Measurements from ENCODE around the gene SLC23A3.

SLC23A3 gene

DNA sequence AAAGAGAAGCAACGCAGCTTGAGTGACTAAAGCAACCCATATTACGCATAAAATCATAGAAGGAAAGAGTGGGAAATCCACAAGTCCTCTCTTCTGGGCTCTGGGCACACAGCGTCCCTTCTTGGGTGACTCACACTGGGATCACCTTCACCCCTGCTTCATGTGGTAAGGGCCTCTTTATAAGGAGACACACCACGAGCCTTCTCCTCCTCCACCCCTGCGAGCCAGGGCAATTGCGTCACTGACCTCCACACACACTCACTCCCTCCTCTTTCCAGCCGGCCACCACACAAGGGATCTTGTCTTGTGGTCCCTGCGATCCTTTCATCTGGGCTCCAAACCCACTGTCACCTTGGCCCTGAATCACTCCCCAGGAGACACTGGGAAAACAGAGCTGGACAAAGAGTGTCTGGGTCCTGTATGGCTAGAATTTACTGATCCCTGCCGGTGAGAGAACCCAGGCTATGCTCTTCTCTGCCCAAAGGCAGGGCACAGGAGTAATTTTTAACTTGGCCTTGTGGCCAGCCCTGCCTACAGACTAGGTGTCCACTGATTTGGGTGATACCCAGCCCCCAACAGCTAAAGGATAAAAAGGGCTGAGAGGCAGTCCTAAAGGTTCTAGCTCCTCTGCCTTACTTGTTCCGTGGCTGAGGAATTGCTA is 44.5 kb downstream of the SLC23A3 start:
- Histone ChIP-seq H3K4me2 (ENCODE audit: low read depth, low read length, poor library complexity, severe bottlenecking) (no peak overlapping the region), H3K4me3 (ENCODE audit: insufficient read depth, low read length, poor library complexity, severe bottlenecking) (no peak overlapping the region), H3K9me3 (ENCODE audit: insufficient read depth, low read length) (no peaks in the 10 kb centered on the region), H3K79me2 (ENCODE audit: insufficient read depth, low read length) (no peaks in the 10 kb centered on the region), H3K27ac (ENCODE audit: low read depth, low read length) (no peak overlapping the region), H3K9ac (ENCODE audit: low read length) (no peak overlapping the region), H3F3A (ENCODE audit: insufficient read depth) (no peaks in the 10 kb centered on the region), H3K36me3 (ENCODE audit: low read length) (no peaks in the 10 kb centered on the region), H3K27me3 (ENCODE audit: low read length) (no peaks in the 10 kb centered on the region), H4K20me1 (ENCODE audit: low read depth, low read length) (no peaks in the 10 kb centered on the region), H2AFZ (ENCODE audit: low read depth, low read length, severe bottlenecking) (no peak overlapping the region), H3K9me2 (replicated peaks; ENCODE audit: insufficient read depth, low read length) (no peaks in the 10 kb centered on the region)
- TF ChIP-seq EZH2phosphoT487 (conservative IDR thresholded peaks at IDR 0.05; ENCODE audit: low read length): no peak
- TF ChIP-seq, protein P1, sequence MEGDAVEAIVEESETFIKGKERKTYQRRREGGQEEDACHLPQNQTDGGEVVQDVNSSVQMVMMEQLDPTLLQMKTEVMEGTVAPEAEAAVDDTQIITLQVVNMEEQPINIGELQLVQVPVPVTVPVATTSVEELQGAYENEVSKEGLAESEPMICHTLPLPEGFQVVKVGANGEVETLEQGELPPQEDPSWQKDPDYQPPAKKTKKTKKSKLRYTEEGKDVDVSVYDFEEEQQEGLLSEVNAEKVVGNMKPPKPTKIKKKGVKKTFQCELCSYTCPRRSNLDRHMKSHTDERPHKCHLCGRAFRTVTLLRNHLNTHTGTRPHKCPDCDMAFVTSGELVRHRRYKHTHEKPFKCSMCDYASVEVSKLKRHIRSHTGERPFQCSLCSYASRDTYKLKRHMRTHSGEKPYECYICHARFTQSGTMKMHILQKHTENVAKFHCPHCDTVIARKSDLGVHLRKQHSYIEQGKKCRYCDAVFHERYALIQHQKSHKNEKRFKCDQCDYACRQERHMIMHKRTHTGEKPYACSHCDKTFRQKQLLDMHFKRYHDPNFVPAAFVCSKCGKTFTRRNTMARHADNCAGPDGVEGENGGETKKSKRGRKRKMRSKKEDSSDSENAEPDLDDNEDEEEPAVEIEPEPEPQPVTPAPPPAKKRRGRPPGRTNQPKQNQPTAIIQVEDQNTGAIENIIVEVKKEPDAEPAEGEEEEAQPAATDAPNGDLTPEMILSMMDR (IDR thresholded peaks at IDR 0.05; ENCODE audit: insufficient read depth, low read length, poor library complexity, severe bottlenecking): no peak

DNA sequence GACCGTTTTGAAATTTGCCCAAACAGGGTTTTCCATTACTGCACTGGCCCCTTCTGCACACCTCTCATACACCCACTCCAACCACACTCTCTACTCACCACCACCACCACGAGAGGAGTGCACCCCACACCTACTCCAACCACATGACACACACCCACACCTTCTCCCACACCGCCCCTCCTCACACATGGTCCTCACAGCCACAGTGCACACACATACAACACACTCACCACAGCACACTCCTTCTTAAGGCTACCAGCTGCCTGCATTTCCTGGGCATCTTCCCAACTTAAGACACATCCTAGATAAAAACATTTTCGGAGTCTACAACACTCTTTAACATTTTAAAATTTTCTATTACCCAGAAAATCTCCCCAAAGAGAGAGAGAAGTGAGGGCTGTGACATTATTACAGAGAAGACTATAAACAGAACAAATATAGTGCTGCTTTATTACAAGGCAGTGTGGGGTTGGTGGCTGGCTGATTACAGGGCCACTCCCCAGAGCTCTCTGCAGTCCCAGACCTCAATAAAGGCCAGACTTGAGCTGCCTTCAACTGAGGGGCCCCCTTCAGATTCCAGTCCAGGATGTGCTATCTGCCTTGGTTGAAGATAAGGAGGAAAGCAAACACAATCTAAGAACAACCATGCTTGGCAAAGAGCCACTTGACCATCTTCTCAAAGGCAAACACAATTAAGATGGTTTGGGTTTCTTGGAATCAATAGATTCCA is 45.3 kb downstream of the SLC23A3 start:
- Histone ChIP-seq H3K79me2 (ENCODE audit: insufficient read depth, low read length) (no peaks in the 10 kb centered on the region), H3K27ac (ENCODE audit: low read depth, low read length) (no peak overlapping the region), H3K36me3 (ENCODE audit: low read length) (no peaks in the 10 kb centered on the region), H3K27me3 (ENCODE audit: low read length) (no peaks in the 10 kb centered on the region), H3K4me2 (ENCODE audit: low read depth, low read length, poor library complexity, severe bottlenecking) (no peak overlapping the region), H2AFZ (ENCODE audit: low read depth, low read length, severe bottlenecking) (no peak overlapping the region), H3K4me3 (ENCODE audit: insufficient read depth, low read length, poor library complexity, severe bottlenecking) (no peak overlapping the region), H3K9me2 (replicated peaks; ENCODE audit: insufficient read depth, low read length) (no peaks in the 10 kb centered on the region), H3K9ac (ENCODE audit: low read length) (no peak overlapping the region), H4K20me1 (ENCODE audit: low read depth, low read length) (0 out of 2 replicates have a peak, but pooled peaks cover 5% of the 10 kb centered on the region), H3K9me3 (ENCODE audit: insufficient read depth, low read length) (no peaks in the 10 kb centered on the region), H3F3A (ENCODE audit: insufficient read depth) (no peaks in the 10 kb centered on the region)
- no peak for TF ChIP-seq EZH2phosphoT487 (conservative IDR thresholded peaks at IDR 0.05; ENCODE audit: low read length)
- TF ChIP-seq, protein P1 (IDR thresholded peaks at IDR 0.05; ENCODE audit: insufficient read depth, low read length, poor library complexity, severe bottlenecking): no peak

DNA sequence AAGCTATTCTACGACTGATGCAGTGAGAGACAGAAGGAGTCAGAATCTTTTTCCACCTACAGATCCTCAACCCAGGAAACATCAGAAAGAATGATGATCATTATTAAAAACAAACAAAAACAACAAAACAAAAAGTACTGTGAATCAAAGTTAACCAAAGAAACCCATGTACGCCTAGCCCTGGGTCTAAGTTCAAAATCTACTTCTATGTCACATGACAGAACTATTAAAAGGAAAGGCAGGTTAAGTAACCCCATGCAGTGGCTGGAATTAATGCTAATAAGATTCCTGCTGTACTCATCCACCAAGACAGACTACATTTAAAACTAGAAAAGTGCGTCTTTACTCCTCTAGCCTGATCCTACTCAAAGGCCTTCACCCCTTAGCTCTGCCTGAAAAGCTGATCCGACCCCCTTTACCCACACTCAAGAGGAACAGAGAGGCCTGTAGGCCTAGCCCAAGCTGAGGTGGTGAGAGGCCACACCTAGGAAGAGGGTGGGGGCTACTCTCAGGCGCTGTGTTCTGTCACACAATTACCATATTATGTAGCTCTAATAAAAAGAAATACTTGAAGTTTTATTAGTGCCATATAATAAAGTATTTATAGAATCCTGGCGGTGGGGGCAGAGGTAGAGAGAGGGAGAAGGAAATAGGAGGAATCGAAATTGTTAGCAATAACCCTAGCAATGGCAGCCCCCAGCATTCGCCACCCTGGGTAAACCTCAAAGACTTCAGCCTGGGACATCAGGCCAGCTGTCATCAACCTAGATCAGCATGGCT is 46.3 kb downstream of the SLC23A3 start:
- no peak overlapping the region for H3K9ac ChIP-seq (ENCODE audit: low read length)
- no peak overlapping the region for H3K27ac ChIP-seq (ENCODE audit: low read depth, low read length)
- no peaks in the 10 kb centered on the region for H3K36me3 ChIP-seq (ENCODE audit: low read length)
- H3K4me2 ChIP-seq (ENCODE audit: low read depth, low read length, poor library complexity, severe bottlenecking): no peak overlapping the region
- H3K4me3 ChIP-seq (ENCODE audit: insufficient read depth, low read length, poor library complexity, severe bottlenecking): no peak overlapping the region
- H3K9me2 ChIP-seq (replicated peaks; ENCODE audit: insufficient read depth, low read length): no peaks in the 10 kb centered on the region
- no peaks in the 10 kb centered on the region for H3F3A ChIP-seq (ENCODE audit: insufficient read depth)
- 0 out of 2 replicates have a peak, but pooled peaks cover 5% of the 10 kb centered on the region for H4K20me1 ChIP-seq (ENCODE audit: low read depth, low read length)
- H3K9me3 ChIP-seq (ENCODE audit: insufficient read depth, low read length): no peaks in the 10 kb centered on the region
- no peak overlapping the region for H2AFZ ChIP-seq (ENCODE audit: low read depth, low read length, severe bottlenecking)
- TF ChIP-seq, protein P1 (IDR thresholded peaks at IDR 0.05; ENCODE audit: insufficient read depth, low read length, poor library complexity, severe bottlenecking): no peak
- TF ChIP-seq EZH2phosphoT487 (conservative IDR thresholded peaks at IDR 0.05; ENCODE audit: low read length): no peak
- no peaks in the 10 kb centered on the region for H3K79me2 ChIP-seq (ENCODE audit: insufficient read depth, low read length)
- no peaks in the 10 kb centered on the region for H3K27me3 ChIP-seq (ENCODE audit: low read length)

Measured in SU-DHL-6 (cell line).